HG03520 (cell line): ENCODE results near the gene MAPRE3.

Source experiments
- ATAC-seq: cut with Tn5 transposase; IDR thresholded peaks from one replicate; pipeline ENCODE4 v1.9.1; 2021; ENCODE audit warnings: mild to moderate bottlenecking, moderate library complexity; ENCODE audit not compliant: unreplicated experiment

The MAPRE3 gene

GRCh38 chr2:26982102-26982742 lies 11.8 kb downstream of the MAPRE3 start:
- ATAC-seq, result no peak

GRCh38 chr2:26983746-26984145 lies 13.3 kb downstream of the MAPRE3 start:
- no peak for ATAC-seq

- no peak for ATAC-seq
Observed at GRCh38 chr2:26985807-26986206, 15.4 kb downstream of the MAPRE3 start.

- no peak for ATAC-seq
Observed at GRCh38 chr2:26986576-26986975, 16.1 kb downstream of the MAPRE3 start.

- ATAC-seq, result no peak
Observed at GRCh38 chr2:26988058-26988860, 17.8 kb downstream of the MAPRE3 start.

GRCh38 chr2:26989156-26989555 lies 18.7 kb downstream of the MAPRE3 start:
- no peak for ATAC-seq

GRCh38 chr2:26991717-26992116 lies 21.3 kb downstream of the MAPRE3 start:
- no peak for ATAC-seq

- no peak for ATAC-seq
Observed at GRCh38 chr2:26993768-26994167, 23.3 kb downstream of the MAPRE3 start.

- ATAC-seq, result no peak
Observed at GRCh38 chr2:26994983-26995382, 24.5 kb downstream of the MAPRE3 start.

- ATAC-seq, result no peak
Observed at GRCh38 chr2:26997394-26997793, 27.0 kb downstream of the MAPRE3 start.

GRCh38 chr2:26998323-26998722 lies 27.9 kb downstream of the MAPRE3 start:
- ATAC-seq, result no peak

GRCh38 chr2:27000228-27000627 lies 29.8 kb downstream of the MAPRE3 start:
- ATAC-seq, result no peak

GRCh38 chr2:27000995-27001394 lies 30.6 kb downstream of the MAPRE3 start:
- no peak for ATAC-seq

GRCh38 chr2:27001950-27002349 lies 31.5 kb downstream of the MAPRE3 start:
- no peak for ATAC-seq

GRCh38 chr2:27003007-27003406 lies 32.6 kb downstream of the MAPRE3 start:
- ATAC-seq, result no peak

- ATAC-seq, result no peak
Observed at GRCh38 chr2:27003857-27004256, 33.4 kb downstream of the MAPRE3 start.

- no peak for ATAC-seq
Observed at GRCh38 chr2:27006602-27007415, 36.4 kb downstream of the MAPRE3 start.

- no peak for ATAC-seq
Observed at GRCh38 chr2:27007416-27008374, 37.3 kb downstream of the MAPRE3 start.

- no peak for ATAC-seq
Observed at GRCh38 chr2:27008678-27009077, 38.2 kb downstream of the MAPRE3 start.

GRCh38 chr2:27009083-27009482 lies 38.6 kb downstream of the MAPRE3 start:
- ATAC-seq, result no peak
